Retinal pigment epithelial cell (primary cell): Measurements from ENCODE around the gene PSMD3.
A peak's percentile ranks its signal among the peaks of the same experiment; 100 is the strongest.

Source experiments
- DNase-seq: peaks from one replicate; pipeline ENCODE4 v3.0.0-alpha.2; 2010; ENCODE audit warnings: low read depth
- H3K4me3 ChIP-seq: 2 replicates; pipeline ENCODE4 v1.5.1; 2011; ENCODE audit warnings: mild to moderate bottlenecking, low read length, control low read depth, moderate library complexity
- TF ChIP-seq, protein P1 (sequence below): conservative IDR thresholded peaks from 2 replicates; pipeline ENCODE4 v1.5.1; 2011; ENCODE audit warnings: low read depth, low read length, control low read depth, inconsistent platforms

The PSMD3 gene

GRCh38 chr17:39980351-39981206, at the start of gene PSMD3:
Gene PSMD3, plus strand, starts transcription at chr17:39980807. Its CDS starts 164 bp downstream, at chr17:39980971.
- peak; percentile 99 for DNase-seq
- H3K4me3 ChIP-seq: peak within 1 kb of the TSS; percentile 97
- TF ChIP-seq, protein P1, sequence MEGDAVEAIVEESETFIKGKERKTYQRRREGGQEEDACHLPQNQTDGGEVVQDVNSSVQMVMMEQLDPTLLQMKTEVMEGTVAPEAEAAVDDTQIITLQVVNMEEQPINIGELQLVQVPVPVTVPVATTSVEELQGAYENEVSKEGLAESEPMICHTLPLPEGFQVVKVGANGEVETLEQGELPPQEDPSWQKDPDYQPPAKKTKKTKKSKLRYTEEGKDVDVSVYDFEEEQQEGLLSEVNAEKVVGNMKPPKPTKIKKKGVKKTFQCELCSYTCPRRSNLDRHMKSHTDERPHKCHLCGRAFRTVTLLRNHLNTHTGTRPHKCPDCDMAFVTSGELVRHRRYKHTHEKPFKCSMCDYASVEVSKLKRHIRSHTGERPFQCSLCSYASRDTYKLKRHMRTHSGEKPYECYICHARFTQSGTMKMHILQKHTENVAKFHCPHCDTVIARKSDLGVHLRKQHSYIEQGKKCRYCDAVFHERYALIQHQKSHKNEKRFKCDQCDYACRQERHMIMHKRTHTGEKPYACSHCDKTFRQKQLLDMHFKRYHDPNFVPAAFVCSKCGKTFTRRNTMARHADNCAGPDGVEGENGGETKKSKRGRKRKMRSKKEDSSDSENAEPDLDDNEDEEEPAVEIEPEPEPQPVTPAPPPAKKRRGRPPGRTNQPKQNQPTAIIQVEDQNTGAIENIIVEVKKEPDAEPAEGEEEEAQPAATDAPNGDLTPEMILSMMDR: peak; percentile 73

DNA sequence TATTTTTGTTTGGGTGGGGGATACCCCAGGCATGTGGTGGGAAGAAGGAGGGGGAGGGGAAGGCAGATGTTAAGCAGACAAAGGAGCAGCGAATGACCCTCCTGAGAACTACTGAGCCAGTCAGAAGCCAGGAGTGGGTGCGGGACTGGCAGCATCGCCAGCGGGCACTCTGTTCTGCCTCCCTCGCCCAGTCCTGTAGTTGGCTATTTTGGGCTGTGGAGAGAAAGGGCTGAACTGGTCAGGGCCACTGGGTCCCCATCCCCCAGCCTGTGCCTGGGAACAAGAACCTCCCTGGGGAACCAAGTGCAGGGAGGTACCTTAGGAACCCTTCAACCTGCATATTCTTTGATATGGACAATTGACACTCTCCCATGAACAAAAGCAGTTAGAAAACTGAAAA, 46.7 kb upstream of the PSMD3 start:
- no peak overlapping the region for H3K4me3 ChIP-seq
- no peak for DNase-seq
- TF ChIP-seq, protein P1: no peak

- no peak overlapping the region for H3K4me3 ChIP-seq
- DNase-seq: no peak
- TF ChIP-seq, protein P1: no peak
These were observed 46.3 kb upstream of the PSMD3 start for GRCh38 chr17:39934324-39934723.

DNA sequence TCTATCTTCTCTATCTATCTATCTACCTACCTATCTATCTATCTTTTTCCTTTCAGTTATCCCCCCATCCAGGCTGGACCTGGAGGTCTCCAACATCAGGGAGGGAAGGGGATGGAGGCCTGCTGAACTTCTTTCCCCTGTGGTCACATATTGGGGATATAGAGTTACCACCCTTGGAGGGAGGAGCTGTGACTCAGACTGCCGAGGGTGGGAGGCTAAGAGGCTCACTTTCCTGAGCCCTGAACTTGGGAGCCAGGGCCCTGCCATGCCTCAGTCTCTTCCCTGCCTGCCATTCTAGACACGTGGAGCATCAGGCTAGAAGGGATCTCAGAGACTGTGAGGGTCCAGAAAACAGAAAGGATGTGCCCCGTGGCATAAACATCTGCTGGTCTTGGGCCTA, 44.7 kb upstream of the PSMD3 start:
- TF ChIP-seq, protein P1: no peak
- no peak for DNase-seq
- no peak overlapping the region for H3K4me3 ChIP-seq

DNA sequence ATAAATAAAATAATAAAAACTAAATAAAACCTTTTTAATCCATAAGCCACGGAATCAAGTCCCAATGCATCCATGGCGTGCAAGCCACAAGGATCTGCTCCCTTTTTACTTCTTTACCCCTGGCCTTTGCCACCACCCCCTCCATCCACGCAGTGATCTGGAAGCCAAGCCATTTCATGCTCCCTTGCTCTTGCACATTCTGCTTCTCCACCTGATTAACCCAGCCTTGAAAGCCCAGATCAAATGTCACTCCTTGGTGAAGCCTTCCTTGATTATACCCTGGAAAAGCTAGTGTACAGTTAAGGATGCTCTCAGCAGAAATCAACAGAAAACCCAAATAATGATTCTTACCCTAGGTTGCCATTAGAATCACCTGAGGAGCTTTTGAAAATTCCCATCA, 43.2 kb upstream of the PSMD3 start:
- TF ChIP-seq, protein P1: no peak
- no peak overlapping the region for H3K4me3 ChIP-seq
- no peak for DNase-seq

GRCh38 chr17:39938140-39938869, 42.3 kb upstream of the PSMD3 start:
- no peak for DNase-seq
- H3K4me3 ChIP-seq: no peak overlapping the region
- TF ChIP-seq, protein P1: no peak
